ENCODE data around the gene ELK3. TPM values are rescaled to one million over a fixed set of nuclear protein-coding genes. Genes with fewer than 3 reads are reported as not detected.
"Not testable (repeated sequence)": the region's sequence is repeated elsewhere in the genome, so short reads cannot be mapped to it uniquely, and the experiment has no call there.

ELK3 gene
- polyA plus RNA-seq, 1 experiment: 20.9 TPM

- Histone ChIP-seq H3K27me3 (ENCODE audit: control insufficient read depth, insufficient read depth, low read length) (no peaks in the 10 kb centered on the region), H3K4me3 (ENCODE audit: low read depth, low read length) (no peak overlapping the region), H3K36me3 (ENCODE audit: control insufficient read depth, insufficient read depth, low read length) (no peaks in the 10 kb centered on the region)
- POLR2A ChIA-PET: no interaction called here
- TF ChIP-seq CTCF (IDR thresholded peaks at IDR 0.05; ENCODE audit: insufficient read depth, low read depth, low read length): no peak
- no peak for DNase-seq (ENCODE audit: low read depth)
- CTCF ChIA-PET: interaction anchor here (1.1 kb wide), 1 partner anchor 11 kb away, joined by 3 read pairs; no protein-coding TSS in a partner anchor
Measured at GRCh38 chr12:96314723-96315122, 120.5 kb downstream of the ELK3 start.

- not testable (repeated sequence) for H3K27me3 ChIP-seq (ENCODE audit: control insufficient read depth, insufficient read depth, low read length); DNase-seq (ENCODE audit: low read depth); H3K4me3 ChIP-seq (ENCODE audit: low read depth, low read length); H3K36me3 ChIP-seq (ENCODE audit: control insufficient read depth, insufficient read depth, low read length)
- POLR2A ChIA-PET: interaction anchor here (0.6 kb wide), 1 partner anchor 38 kb away, joined by 3 read pairs; no protein-coding TSS in a partner anchor
- CTCF ChIA-PET: interaction anchor here (0.6 kb wide), 1 partner anchor 179 kb away, joined by 3 read pairs; no protein-coding TSS in a partner anchor
Measured at GRCh38 chr12:96315741-96316481, 121.7 kb downstream of the ELK3 start.

GRCh38 chr12:96317801-96318200 is 123.6 kb downstream of the ELK3 start:
- DNase-seq (ENCODE audit: low read depth); H3K36me3 ChIP-seq (ENCODE audit: control insufficient read depth, insufficient read depth, low read length); CTCF ChIA-PET; H3K4me3 ChIP-seq (ENCODE audit: low read depth, low read length); H3K27me3 ChIP-seq (ENCODE audit: control insufficient read depth, insufficient read depth, low read length); POLR2A ChIA-PET: not testable (repeated sequence)

Small RNA genes lying within 50 kb of the gene (small RNA-seq; reads per million reads assigned to genes)
- gene RNU4-24P (ENCODE audit: insufficient read length, low read depth, low replicate concordance): not detected

Other genes with a start within 250 kb of the ELK3 start
- gene HAL, start 198.0 kb upstream of the ELK3 start, polyA plus RNA-seq (2011; rRNA removed): 0.12 and 0.15 TPM in 2 replicates
- gene LTA4H, start 158.8 kb upstream of the ELK3 start, polyA plus RNA-seq (2011; rRNA removed): 35.1 and 60.7 TPM in 2 replicates
- 14.8 and 32.8 TPM in 2 replicates for gene CDK17, start 206.1 kb downstream of the ELK3 start, polyA plus RNA-seq (2011; rRNA removed)

All from BJ (cell line).